PFSK-1 (cell line): Measurements from ENCODE around the gene PHACTR4.
A peak's percentile ranks its signal among the peaks of the same experiment; 100 is the strongest.

Experiments
- FOXP2 ChIP-seq: optimal IDR thresholded peaks from 2 replicates; pipeline ENCODE3; 2011; ENCODE audit warnings: borderline replicate concordance, control low read depth, inconsistent platforms; ENCODE audit not compliant: insufficient read depth; ENCODE audit errors: extremely low read length, extremely low read depth
- POLR2AphosphoS5 ChIP-seq: IDR thresholded peaks from 2 replicates; pipeline ENCODE4 v1.6.1; 2012; ENCODE audit warnings: low read depth, mild to moderate bottlenecking, control low read depth, low read length, moderate library complexity
- SIN3A ChIP-seq: IDR thresholded peaks from 2 replicates; pipeline ENCODE4 v1.6.1; 2012; ENCODE audit warnings: mild to moderate bottlenecking, low read length, moderate library complexity, borderline replicate concordance; ENCODE audit not compliant: insufficient read depth
- TAF1 ChIP-seq: IDR thresholded peaks from 2 replicates; pipeline ENCODE4 v1.6.1; 2012; ENCODE audit warnings: low read length, control low read depth, borderline replicate concordance; ENCODE audit not compliant: insufficient read depth
- TF ChIP-seq, protein P1 (sequence below), 2 experiments: IDR thresholded peaks; 2 replicates each; pipeline versions ENCODE4 v1.6.1 to v1.8.0; 2011 to 2012; ENCODE audit warnings: low read depth in 2 of 2, low read length in 2 of 2, control low read depth in 1 of 2, inconsistent platforms in 1 of 2, mild to moderate bottlenecking in 1 of 2, moderate library complexity in 1 of 2; ENCODE audit not compliant: insufficient read depth in 1 of 2

PHACTR4 gene

DNA sequence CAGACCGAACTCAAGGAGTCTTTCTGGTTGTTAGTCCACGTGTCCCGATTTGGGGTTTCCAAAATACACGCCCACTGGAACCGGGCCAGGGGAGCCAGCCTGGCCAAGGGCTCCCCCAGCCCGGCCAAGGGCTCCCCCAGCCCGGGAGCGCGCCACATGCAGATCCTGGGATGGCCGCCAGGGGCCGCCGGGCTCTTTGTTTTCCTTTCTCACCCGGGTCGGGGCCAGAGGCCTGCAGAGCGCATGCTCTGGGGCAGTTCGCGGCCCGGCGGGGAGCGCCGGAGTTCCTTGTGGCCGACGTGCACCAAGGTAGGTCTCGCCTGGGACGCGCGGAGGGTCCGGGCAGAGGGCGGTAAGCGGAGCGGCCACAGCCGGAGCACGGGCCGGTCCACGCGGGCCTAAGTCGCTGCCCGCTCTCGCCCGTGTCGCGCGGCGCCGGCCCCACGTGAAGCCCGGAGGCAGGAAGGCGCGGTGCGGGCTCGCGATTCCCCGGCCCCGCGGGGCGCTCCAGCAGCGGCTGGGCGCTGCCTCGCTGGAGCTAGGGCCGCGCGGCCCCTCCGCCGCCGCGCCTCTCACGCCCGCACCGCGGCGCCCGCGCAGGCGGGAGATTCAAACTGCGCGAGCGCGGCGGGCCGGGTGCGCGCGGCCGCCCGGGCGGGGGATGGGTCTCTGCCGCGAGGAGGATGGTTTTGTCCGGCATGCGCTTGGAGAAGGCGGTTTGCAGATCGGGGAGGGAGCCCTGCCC, 148.6 kb downstream of the PHACTR4 start:
- TF ChIP-seq, protein P1, sequence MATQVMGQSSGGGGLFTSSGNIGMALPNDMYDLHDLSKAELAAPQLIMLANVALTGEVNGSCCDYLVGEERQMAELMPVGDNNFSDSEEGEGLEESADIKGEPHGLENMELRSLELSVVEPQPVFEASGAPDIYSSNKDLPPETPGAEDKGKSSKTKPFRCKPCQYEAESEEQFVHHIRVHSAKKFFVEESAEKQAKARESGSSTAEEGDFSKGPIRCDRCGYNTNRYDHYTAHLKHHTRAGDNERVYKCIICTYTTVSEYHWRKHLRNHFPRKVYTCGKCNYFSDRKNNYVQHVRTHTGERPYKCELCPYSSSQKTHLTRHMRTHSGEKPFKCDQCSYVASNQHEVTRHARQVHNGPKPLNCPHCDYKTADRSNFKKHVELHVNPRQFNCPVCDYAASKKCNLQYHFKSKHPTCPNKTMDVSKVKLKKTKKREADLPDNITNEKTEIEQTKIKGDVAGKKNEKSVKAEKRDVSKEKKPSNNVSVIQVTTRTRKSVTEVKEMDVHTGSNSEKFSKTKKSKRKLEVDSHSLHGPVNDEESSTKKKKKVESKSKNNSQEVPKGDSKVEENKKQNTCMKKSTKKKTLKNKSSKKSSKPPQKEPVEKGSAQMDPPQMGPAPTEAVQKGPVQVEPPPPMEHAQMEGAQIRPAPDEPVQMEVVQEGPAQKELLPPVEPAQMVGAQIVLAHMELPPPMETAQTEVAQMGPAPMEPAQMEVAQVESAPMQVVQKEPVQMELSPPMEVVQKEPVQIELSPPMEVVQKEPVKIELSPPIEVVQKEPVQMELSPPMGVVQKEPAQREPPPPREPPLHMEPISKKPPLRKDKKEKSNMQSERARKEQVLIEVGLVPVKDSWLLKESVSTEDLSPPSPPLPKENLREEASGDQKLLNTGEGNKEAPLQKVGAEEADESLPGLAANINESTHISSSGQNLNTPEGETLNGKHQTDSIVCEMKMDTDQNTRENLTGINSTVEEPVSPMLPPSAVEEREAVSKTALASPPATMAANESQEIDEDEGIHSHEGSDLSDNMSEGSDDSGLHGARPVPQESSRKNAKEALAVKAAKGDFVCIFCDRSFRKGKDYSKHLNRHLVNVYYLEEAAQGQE (IDR thresholded peaks at IDR 0.05; ENCODE audit: insufficient read depth in 1 of 2, low read depth in 2 of 2, low read length in 2 of 2): no peak
- TF ChIP-seq SIN3A: no peak; the same call in 1 of the 2 replicates
- TF ChIP-seq FOXP2: peak; percentile 34
- TF ChIP-seq TAF1: peak; percentile 65; the same call in 1 of the 2 replicates
- TF ChIP-seq POLR2AphosphoS5: peak; percentile 80

DNA sequence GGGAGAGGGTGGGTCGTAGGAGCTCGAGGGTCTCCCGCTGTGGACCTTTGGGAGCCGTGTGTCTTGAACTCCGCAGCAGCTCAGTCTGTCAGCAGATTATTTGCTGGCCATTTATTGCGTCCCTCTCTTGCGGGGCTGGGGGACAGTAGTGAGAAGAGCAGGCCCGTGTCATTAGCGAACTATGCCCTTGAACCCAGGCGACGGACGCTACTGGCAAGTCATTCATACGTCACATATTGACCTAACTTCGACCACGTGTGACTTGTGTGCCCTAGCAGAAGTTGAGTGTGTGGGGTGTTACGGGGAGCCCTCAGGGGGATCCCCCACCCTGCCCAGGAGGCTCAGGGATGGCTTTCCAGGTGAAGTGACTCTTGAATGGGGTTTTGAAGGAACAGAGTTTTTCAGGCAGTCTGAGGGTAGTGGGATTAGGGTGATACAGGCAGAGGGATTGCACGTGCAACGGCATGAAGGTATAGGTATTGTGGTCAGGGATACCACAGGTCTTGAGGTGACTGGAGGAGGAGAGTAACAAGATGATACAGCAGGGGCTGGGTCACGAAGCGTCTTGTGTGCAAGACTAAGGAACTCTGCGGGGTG, 149.3 kb downstream of the PHACTR4 start:
- TF ChIP-seq TAF1: no peak
- TF ChIP-seq, protein P1 (IDR thresholded peaks at IDR 0.05; ENCODE audit: insufficient read depth in 1 of 2, low read depth in 2 of 2, low read length in 2 of 2): no peak
- no peak for TF ChIP-seq POLR2AphosphoS5
- TF ChIP-seq FOXP2: no peak
- TF ChIP-seq SIN3A: no peak

DNA sequence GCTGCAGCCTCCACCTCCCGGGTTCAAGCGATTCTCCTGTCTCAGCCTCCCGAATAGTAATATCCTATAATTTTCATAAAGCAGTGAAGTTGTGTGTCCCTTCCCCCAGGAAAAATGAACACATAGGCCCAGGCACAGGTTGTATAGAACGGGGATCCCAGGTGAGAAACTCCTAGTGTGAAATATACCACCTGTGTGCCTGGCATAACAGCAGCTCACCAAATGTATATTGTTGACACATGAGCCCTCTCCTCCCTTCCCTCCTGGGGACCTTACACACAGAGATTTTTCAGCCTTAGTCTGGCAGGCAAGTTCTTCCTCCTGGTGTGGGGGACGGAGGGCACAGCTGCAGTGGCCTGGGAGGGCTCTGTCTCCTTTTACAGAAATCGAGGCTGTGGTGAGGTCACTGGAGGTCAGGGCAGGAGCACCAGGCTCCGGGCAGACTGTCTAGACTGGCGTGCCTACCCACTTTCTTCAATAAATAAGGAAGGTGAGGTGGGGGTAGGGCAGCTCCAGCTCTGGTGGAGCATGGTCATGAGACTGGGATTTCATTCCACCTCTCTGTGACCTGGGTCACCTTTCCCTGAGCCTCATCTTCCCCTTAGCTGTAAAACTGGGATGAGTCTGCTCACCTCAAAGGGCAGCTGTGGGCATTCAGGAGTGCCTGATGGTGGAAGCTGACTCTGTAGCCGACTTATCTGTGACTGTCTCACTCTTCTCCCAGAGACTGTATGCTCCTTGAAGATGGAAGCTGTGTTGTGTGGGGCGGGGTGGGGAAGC, 150.6 kb downstream of the PHACTR4 start:
- TF ChIP-seq SIN3A (no peak), FOXP2 (no peak), TAF1 (no peak), POLR2AphosphoS5 (no peak)
- TF ChIP-seq, protein P1 (IDR thresholded peaks at IDR 0.05; ENCODE audit: insufficient read depth in 1 of 2, low read depth in 2 of 2, low read length in 2 of 2): no peak

DNA sequence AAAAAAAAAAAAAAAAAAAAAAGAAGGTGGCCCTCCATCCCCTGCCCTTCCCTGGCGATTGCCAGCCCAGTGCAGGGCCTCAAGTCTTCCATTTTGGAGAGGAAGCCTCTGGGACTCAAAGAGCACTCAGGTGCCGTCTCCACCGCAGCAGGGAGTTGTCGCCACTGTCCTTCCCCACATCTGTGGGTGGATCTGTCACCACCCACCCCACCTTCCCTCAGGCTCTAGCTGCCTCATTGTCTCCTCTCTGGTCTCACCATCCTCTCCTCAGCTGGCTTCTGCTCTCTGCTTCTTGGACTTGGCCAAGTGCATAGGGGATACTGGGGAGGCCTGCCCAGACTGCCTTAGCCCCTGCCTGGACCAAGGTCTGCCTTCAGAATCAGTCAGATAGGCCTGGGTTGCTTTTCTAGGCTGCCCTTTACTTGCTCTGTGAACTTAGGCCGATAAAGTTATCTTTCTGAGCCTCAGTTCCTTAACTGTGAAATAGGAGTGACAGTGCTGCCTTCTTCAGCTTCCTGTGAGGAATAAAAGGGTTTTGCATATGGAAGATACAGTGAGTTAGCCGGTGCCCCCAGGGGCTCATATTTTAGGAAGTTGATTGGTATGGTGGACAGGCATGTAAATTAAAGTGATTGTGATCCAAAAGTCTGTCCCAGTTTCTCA, 152.1 kb downstream of the PHACTR4 start:
- no peak for TF ChIP-seq FOXP2
- TF ChIP-seq TAF1: no peak
- TF ChIP-seq, protein P1 (IDR thresholded peaks at IDR 0.05; ENCODE audit: insufficient read depth in 1 of 2, low read depth in 2 of 2, low read length in 2 of 2): no peak
- no peak for TF ChIP-seq POLR2AphosphoS5
- no peak for TF ChIP-seq SIN3A
